Occipital lobe (tissue), 2 donors: Measurements from ENCODE around the gene IGDCC3. TPM values are rescaled to one million over a fixed set of nuclear protein-coding genes. Genes with fewer than 3 reads are reported as not detected.

Experiments used
- DNase-seq: peaks from one replicate; lab custom pipeline; 2025; lab: John Stamatoyannopoulos, UW
- total RNA-seq: library from RNA; depleted of rRNA; stranded (reverse); fragments of >200 nt; gene quantifications from one replicate; pipeline ENCODE4 v1.2.3, GENCODE V29; 2014

IGDCC3 gene
- total RNA-seq, 1 donor from 2014 or later, result 7.6 TPM

DNA sequence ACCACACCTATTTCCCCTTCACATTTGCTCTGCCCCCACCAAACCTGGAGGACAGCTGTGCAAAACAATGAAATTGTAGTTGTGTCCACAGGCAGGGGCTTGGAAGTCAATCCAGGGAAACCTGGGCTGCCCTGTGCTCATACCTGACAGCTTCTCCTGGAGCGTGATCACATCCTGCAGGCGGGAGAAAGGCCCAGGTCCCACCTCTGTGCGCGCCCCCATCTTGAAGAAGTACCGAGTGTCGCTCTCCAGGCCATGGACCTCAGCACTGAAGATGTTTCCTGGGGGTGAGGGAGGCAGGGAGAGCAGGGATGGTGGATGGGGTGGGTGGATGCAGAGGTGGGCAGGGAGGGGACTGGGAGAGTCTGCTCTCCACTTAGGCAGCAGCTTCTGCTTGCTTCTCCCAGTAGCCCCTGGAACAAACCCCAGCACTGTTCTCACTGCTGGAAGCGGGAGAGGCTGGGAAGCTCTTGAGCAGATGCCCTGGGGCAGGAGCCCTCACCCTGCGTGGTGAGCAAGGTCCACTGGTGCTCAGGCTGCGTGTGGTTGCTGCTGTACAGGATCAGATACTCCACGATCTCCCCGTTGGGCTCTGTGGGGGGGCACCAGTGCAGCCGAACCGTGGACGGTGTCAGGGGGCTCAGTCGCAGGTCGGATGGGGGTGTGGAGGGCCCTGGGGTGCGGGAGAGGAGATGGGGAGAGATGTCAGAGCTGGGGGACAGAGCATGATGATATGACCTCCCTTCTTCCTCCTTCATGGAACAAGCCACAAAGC lies 10.7 kb upstream of the IGDCC3 start:
- DNase-seq, result no peak

DNA sequence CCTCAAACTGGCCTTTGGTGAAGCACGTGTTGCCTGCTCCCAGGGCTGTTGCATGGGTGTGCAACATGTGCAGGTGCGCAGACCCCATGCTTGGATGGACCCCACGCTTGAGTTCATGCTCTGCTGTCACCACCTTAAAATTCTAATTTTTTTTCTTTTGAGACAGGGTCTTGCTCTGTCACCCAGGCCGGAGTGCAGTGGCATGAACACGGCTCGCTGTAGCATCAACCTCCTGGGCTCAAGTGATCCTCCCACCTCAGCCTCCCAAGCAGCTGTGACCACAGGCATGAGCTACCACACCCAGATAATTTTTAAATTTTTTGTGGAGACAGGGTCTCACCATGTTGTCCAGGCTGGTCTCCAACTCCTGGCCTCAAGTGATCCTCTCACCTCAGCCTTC lies 9.1 kb upstream of the IGDCC3 start:
- DNase-seq, result no peak

DNA sequence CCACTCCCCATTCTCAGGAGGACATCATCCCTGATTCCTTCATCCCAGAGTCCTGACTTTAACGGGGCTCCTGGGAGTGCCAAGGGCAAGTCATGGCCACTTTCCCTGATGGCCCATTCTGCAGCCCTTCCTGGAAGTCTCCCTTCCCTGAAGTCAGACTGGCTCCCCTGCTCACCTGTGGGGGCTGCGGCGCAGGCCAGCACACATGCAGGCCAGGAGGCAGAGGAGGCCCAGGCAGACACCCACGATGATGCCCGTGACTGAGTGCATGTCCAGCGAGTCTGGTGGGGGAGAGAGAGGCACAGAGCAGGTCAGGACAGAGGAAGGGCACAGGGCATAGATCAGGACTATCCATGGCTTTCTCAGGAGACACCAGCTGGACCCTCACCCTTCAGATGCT lies 8.6 kb upstream of the IGDCC3 start:
- no peak for DNase-seq

DNA sequence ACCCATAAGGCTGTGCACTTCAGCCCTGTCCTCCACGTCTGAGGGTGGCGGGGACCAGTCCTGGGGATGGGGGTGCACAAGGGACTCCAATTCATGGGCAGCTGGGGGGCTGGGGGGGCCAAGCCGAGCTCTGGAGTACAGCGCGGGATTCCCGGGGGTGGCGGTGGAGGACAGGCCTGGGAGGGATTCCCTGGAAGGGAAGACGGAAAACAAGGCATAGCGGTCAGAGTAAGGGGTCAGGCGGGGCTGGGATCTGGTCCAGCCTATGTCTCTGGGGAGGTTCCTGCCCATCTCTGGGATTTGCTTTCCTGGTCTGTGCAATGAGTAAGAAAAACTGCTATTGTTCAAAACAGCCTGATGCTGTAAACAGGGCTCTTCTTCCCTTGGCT lies 8.1 kb upstream of the IGDCC3 start:
- DNase-seq, result no peak

DNA sequence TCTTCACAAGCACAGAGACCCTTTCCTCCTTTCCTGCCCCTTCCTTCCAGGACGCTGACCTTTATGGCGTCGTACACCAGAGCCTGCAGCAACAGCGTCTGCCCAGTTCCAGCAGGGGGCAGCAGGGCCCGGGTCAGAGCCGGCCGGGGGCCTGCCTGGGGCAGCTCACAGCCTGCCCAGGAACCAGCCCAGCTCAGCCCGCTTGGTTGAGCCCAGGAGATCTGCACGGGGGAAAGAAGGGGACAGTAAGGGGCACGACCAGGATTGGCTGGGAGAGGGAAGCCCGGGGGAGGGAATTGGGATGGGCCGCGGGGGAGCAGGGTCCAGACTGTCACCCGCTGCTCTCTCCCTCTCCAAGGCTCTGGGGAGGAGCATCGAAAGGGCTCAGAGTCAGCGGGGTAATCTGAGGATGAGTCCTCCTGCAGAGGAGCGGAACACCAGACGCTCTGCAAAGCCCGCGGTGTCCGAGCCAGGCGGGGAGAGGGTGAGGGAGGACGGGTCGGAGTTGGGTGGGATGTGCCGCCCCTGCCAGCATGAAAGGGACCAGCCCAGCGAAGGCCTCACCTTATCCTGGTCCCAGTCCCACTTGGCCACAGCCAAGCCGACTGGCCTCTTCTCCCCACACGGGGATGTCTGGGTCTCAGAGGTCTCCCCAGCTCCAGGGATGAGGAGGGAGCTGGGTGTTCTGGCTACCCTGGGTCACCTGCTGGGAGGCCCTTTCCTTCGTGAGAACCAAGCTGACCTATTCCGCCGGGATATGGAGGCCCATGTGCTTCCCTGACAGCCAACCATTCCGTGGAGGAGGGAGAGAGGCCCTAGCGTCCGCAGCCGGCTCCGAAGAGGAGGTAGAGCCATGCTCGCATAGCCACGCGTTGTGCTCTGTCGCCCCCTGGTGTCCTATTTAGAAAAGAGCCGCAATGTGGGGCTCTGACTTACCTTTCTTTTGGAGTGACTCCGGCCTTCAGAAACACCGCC lies 7.4 kb upstream of the IGDCC3 start:
- DNase-seq, result peak; percentile 85

DNA sequence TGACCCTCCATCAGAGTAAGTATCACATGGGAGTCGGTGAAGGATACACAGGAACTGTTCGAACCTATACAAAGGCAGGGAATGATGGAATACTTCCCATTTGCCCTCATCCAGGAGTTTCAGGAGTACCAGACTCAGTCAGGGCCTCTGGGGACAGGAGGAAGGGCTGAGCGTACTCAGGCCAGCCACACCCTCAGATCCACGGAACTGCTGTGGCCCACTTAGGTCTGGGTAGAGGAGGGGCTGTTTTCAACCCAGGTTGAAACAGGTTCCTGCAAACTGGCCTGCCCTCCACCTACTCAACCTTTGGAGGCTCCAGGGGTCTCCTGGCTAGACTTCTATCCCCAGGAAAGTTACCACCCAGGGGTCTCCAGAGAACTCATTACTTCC lies 6.7 kb upstream of the IGDCC3 start:
- DNase-seq, result no peak

DNA sequence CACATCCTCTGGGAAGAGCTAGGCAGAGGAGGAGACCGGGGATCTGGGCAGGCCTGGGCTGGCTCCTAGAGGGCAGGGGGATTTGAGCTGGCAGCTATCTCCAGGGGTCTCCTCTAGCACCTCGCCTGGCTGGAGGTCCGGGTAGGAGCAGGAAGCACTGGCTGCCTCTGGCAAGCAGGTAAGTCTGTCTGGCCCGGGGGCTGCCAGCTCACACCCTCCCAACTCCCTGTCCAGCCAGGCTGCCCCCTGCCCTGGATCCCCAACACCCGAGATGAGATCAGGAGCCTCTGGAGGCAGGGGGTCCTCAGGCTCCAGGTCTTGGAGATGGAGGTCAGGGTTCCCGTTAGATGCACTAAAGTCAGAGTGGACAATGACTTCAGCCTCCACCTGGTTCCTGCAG lies 6.2 kb upstream of the IGDCC3 start:
- DNase-seq, result no peak

DNA sequence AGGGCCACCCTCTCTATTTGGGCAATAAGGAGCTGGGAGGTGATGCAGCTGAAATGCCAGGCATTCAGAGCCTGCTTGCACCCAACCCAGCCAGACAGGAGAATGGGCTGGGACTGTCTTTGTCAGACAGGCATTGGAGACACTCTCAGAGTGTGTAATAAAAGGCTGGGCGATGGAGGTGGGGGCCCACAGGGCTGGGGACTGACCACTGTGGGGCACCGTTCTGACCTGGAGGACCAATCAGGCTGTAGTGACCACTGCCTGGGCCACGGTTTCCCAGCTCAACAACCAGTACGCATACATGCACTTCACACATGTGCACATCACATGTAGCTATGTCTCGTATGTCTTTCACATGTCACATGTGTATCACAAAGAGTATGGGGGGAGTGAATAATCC lies 5.7 kb upstream of the IGDCC3 start:
- DNase-seq, result no peak

DNA sequence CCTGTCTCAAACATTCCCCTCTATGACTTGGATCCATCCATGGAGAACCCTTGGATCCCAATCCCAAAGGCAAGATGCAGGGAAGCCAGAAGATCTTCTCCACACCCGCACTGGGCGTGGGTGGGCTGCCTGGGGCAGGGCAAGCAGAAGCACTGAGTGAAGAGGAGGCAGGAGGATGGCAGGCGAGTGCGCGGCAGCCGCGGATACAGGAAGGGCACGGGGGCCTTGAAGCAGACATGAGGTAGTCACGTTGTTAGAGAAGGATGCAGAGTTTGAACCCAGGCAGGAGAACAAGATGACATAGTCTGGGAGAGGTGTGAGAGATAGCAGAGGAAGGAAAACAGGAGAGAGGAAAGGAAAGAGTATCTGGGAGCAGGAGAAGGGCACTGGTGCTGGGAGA lies 5.1 kb upstream of the IGDCC3 start:
- no peak for DNase-seq

DNA sequence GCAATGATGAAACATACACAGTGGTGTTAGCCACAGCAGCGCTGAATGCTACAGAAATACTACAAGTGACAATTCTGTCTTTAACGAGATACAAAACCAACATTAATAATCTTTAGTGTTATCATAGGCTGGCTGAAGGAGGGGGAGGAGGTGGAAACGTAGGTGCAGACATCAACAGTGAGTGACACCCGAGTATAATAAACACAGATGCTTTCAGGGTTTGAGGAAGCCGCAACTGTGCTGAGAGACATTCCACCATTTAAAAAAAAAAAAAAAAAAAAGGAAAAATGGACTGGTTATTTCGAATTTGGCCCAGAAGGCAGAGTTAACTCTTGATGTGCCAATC lies 4.3 kb upstream of the IGDCC3 start:
- no peak for DNase-seq

DNA sequence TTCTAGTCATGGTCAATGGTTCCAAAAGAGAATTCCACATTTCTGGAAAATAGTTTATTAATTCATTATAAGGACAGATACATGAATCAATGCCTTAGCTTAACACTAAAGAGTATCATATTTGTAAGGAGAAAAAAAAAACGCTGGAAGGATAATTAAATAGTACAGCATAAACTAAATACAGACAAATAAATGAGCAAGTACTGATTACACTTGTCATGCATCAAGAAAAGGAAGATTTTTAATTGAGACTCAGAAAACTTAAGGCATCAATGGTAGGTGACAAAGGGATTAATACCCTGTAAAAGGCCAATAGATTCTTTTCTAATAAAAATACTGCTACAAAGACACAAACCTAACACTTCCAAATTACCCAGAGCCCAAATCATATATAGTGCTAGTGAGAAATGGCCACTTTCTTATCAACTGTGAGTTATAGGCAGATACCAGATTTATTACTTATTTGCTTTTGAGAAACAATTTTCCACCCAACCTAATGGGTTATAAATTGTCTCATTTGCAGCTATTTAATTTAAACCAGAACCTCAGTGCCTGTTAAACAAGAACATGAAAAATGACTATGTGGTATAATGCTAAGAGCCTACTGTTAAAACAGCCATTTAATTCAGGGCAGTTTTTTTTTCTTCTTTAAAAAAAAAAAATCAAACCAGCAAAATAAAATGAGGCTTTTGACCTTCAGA lies 3.8 kb upstream of the IGDCC3 start:
- no peak for DNase-seq

DNA sequence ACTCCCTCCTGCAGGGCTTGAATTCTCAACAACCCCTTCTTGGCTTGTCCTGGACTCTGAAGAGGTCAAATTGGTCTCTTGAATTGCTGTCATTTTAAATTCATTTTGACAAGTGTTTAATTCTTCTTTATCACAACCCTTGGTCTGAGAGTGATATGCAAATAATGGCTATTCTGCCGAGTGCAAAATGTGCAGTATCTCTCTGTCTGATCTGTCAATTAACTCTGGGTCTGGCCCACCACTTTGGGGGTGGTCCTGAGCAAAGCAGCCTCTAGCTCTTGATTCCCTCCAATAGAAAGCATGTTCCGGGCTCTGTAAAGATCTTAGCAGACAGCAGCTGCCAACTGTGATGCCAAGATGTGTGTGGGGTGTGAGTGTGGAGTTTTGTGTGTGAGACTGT lies 2.2 kb upstream of the IGDCC3 start:
- no peak for DNase-seq

DNA sequence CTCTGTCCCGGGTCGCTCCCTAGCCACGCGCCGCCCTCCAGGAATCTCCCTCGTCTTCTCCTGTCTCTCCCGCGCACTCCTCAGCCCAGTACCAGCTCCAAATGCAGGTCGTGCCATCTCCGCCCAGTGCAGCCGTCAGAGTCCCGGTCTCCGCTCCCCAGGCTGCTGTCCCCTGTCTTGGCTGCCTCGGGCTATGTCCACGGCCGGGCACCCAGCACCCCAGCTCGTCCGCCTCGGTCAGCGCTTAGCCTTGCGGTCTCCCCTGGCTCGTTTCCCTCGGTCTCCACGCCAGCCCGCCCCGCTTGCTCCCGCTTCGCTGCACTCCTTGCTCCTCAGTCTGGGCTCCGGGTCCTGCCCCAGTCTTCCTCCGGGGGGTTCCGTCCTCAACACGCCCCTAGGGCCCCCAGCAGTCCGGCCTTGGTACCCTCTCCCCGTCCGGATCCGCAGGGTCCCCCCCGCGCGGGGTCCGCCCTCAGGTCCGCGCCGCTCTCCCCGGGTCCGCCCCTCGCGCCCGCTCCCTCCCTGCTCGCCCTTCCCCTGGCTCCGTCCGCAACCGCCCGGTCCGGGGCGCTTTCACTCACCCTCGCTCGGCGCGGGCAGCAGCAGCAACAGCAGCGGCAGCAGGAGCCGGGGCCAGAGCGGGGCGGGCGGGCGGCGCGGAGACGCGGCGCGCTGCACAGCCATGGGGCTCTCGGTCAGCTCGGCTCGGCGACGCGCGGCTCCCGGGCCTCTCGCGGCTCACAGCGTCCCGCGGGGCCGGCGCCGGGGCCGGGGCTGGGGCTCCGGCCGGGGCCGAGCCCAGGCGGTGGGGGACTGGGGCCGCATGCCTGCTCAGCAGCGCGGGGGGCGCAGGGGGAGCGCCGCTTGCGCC lies 462 bp downstream of the IGDCC3 start:
- no peak for DNase-seq

DNA sequence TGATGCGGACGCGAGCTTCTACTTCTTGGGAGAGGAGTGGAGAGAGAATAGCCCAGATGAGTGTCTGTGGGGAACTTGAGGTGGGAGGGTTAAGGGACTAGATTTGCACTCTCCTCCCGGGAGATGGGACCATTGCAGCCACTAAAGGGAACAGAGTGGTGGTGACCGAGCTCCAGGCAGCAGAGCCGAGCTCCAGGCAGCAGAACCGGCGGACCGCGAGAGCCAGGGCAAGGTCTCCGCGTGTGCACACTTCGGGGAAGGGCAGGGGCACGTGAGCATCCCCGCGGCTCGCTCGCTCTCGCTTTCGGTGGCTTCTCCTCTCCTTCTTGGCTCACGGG lies 1.1 kb downstream of the IGDCC3 start:
- no peak for DNase-seq

DNA sequence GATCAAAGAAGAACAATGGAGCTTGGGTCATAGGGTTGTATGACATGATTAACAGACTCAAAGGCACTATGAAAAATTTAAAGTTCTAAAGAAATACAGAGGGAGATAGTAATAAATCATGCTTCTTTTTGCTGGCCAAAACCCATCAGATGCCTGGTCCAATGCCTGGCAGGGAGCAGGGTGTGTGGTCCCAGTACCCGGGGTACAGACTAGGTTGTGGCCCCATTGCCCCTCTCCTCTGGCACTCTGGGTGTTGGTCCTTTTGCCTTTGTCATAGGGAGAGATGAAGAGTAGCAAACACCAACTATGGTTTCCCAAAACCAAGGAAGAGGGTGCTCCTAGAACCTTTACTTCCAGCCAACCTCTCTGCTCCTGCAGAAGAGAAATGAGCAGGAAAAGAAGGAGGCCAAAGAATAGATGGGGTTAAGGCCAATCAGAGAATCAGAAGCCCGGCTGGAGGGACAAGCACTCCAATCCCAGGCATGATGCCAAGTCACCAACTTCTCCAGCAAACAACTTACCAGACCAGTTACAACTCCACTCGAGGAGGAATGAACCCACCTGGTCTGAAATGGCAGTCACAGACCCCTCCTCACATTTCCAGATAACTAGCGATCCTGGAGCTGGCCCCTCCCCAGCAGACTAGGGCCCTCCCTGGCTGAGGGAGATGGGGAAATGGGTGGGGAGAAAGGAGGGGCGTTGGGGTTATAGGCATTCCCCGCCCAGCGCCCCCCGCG lies 1.8 kb downstream of the IGDCC3 start:
- DNase-seq, result no peak

DNA sequence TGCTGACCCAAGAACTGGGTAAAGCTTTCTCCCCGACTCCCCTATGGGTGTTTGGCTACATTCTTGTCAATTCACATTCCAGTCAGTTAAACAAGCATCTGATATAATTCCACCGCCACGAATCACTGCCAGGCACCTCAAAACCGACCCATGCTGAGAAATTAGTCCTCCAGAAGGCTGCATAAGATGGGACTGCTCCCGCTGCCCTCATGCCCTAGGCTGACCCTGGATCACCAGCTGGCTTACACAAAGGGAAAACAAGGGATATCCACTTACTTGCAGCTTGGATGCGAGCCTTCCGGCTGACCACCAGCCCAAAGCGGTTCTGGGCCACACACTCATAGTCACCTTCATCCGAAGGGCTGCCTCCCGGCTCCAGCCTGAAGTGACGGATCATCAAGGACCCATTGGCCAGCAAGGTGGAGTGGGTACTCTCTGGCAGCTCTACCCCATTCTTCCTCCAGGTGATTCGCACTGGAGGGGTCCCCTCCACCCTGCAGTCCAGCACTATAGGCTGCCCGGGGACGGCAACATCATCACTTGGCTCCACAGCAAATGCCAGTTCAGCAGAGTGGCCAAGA lies 2.9 kb downstream of the IGDCC3 start:
- DNase-seq, result no peak

DNA sequence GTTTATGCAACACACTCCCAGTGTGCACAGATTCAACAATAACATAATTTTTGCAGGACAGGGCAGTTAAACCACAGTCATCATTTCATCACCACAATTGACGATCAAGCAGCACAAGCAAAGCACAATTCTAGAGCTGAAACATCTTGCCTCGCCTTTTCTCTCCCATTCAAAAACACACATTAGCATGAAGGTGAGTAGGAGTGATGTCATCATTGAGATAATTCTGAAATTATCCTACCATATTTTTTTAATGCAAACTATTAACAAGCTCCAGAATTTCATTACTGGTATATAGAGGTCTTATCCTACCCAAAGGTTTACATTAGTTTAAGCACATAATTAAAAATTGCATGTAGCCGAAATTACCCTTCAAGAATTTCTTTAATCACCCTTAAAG lies 3.5 kb downstream of the IGDCC3 start:
- DNase-seq, result no peak

DNA sequence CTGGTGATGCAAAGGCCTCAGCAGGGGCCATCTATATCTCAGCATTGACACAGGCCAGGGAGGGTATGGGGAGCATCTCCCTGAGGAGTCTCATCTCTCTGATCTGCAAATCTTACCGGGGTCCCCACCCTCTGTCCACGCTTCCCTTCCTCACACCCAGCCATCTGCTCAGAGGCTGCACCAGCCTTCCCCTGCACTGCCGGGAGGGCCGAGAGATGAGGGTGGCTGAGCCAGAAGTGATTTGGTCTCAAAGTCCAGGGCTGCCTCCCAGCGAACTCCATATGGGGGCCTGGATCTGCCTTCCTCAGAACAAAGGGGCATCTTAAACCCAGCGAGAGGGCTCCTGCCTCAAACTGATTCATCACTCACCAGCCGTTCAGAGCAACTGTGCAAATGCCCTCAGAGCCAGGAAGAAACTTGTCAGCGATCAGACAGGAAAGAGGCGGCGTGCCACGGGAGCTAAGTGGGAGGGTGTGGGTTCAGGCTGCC lies 4.6 kb downstream of the IGDCC3 start:
- no peak for DNase-seq

DNA sequence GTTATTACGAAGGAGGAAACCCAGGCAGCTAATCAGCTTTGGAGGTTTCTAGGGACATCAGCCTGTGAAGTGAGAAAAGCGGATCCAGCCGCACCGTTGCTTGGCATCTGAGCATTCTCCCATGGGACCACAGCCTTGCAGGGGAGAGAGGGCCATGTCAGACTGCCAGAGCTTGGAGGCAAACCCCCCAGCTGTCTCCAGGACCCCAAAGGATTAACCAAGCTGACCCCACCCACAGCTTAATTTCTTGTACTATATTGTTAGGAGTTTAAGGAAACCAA lies 5.1 kb downstream of the IGDCC3 start:
- DNase-seq, result no peak
